Superior temporal gyrus (tissue), 1 donor: ENCODE results near the gene GATA5.
A peak's percentile ranks its signal among the peaks of the same experiment; 100 is the strongest.

ENCODE experiments used
- DNase-seq: peaks from one replicate; pipeline ENCODE4 v3.0.0-alpha.2; 2016; ENCODE audit errors: extremely low spot score

GATA5 gene

GRCh38 chr20:62475772-62476055 is at the start of gene GATA5:
Gene GATA5, minus strand, starts transcription at chr20:62475995. Its CDS starts 474 bp downstream, at chr20:62475521.
- no peak for DNase-seq

- DNase-seq = no peak
Observed at GRCh38 chr20:62525014-62525413, 49.2 kb upstream of the GATA5 start.

DNA sequence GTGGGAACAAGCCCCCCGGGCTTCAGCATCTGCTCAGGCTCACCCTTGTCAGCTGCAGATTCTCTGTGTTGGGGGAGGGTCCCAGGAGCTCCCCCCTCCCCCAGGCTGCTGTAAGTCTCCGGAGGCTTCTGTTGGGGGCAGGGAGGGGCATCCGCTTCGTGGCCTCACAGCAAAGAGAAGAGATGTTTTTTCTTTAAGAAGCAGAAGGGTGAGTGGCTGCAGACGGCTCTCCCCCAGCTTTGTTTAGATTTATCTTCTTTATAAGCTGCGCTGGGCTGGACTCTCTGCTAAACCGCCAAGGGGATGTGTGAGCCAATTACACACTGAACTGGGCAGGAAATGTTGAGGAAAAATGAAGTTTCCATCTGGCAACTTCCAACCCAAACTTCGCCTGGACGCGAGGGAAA is 48.7 kb upstream of the GATA5 start:
- DNase-seq = no peak

- DNase-seq = no peak
Observed at GRCh38 chr20:62523473-62524203, 47.8 kb upstream of the GATA5 start.

- no peak for DNase-seq
Observed at GRCh38 chr20:62522748-62523396, 47.1 kb upstream of the GATA5 start.

- DNase-seq = no peak
Observed at GRCh38 chr20:62519826-62520225, 44.0 kb upstream of the GATA5 start.

GRCh38 chr20:62518911-62519310 is 43.1 kb upstream of the GATA5 start:
- DNase-seq = no peak

DNA sequence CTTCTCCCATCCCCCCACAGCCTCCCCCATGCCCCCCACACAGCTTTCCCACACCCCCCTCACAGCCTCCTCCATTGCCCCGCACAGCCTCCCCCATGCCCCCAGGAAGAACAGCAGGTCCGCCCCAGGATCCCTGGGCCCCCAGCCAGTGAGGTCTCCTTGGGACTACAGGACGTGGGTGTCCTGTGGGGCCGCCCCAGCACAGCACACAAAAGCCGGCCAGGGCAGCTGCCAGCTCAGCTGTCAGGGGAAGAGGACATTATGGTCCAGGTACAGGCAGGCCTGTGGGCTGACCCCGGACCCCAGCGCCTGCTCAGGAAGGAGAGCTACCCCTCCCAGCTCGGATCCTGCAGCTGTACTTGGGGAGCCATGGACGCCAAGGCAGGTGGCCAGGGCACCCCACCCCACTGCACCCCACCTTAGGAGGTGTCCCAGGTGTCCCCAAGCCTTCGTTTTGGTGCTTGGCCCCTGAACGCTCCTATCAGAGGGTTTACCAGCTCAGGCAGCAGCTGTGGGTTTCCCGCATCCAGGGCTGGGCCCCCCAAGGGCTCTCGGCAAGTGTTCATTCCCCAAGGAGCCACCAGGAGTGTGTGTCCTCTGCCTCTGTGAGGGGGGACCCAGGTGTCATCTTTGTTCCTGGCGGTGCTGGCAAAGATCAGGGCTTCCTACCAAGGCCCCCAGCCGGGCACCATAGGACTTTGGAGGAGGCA is 42.3 kb upstream of the GATA5 start:
- DNase-seq = no peak

DNA sequence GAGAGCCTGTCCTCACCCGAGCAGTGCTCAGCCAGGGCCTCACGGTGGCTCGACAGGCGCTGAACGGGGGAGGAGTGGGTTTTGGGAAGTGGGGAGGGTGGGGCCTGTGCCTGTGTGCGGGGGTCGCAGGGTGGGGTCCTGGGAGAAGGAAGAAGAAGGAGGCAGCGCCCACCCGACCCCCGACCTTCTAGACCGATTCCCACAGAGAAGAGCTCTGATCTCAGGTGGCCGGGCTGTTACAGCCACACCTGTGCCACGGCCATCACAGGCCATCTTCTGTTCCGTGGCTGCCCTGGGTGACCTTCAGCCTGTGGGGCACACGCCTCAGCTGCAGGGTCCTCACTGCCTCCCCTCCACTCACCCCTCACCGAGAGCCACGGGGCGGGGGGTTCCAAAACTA is 41.4 kb upstream of the GATA5 start:
- DNase-seq = no peak

- no peak for DNase-seq
Observed at GRCh38 chr20:62516338-62516737, 40.5 kb upstream of the GATA5 start.

GRCh38 chr20:62515826-62516225 is 40.0 kb upstream of the GATA5 start:
- no peak for DNase-seq

DNA sequence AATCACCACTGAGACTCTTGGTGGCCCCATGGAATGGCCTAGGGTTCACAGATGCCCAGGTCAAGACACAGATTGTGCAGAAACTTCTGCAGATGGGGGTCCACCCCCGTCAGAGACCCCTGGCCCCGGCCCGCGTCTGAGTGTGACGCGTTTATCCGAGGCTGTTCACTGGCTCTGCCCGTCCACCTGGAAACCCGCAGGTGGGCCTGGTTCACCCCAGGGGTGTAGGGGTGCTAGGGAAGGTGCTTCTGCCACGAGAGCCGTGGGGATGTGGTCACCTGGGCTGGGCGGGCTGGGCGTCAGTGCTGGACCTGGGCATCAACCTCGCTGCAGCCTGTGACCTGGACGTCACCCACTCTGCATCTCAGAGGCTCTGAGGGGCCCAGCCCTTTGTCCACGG is 39.5 kb upstream of the GATA5 start:
- DNase-seq = no peak

- no peak for DNase-seq
Observed at GRCh38 chr20:62513991-62514390, 38.2 kb upstream of the GATA5 start.

DNA sequence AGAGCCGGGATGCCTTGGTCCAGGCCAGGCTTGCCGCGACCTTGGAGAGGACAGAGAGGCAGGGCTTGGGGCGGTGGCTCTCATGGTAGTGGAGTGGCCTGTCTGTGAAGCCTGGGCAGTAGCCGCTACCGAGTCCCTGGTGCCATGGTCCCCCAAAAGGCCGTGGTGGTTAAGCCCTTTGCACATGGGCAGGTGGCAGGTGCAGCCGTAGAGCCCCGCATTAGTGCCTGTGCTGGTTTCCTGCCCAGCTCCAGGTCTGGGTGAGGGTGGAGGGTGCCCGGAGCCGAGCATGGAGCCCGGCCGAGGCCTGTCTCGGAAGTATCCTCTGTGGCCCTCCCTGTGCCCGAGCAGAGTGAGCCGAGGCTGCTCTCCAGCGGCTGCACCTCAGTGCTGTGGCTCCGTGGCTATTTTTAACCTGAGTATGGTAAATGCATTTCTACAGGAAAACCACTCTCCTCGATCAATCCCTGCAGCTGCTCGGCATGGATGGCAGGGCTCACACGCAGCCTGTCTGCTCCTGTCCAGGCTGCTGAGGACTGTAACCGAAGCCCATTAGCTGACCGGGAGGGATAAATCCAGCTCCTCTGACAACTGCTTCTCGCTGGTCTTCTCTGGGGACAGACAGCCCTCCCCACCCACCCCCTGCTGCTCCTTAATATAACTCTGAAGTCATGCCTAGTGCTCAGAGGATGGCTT is 36.3 kb upstream of the GATA5 start:
- DNase-seq = peak; percentile 25

- DNase-seq = no peak
Observed at GRCh38 chr20:62511300-62511914, 35.6 kb upstream of the GATA5 start.

DNA sequence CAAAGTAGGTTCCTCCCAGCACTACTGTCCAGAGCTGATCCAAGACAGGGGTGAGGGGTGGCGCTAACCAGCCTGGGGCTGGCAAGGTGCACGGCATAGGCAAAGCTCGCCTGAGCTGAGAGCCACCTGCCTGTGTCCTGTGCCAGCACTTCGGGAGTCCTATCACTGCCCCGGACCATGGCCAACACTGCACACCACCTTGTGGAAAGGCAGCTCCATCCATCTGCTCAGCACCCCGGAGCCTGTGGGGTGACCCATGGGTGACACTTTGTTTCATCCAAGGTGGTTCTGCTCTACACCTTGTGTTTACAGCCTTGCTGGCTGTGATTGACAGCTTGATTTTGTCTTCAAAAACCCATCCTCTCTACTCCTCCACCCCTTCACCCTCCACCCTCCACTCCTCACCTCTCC is 32.9 kb upstream of the GATA5 start:
- DNase-seq = no peak

DNA sequence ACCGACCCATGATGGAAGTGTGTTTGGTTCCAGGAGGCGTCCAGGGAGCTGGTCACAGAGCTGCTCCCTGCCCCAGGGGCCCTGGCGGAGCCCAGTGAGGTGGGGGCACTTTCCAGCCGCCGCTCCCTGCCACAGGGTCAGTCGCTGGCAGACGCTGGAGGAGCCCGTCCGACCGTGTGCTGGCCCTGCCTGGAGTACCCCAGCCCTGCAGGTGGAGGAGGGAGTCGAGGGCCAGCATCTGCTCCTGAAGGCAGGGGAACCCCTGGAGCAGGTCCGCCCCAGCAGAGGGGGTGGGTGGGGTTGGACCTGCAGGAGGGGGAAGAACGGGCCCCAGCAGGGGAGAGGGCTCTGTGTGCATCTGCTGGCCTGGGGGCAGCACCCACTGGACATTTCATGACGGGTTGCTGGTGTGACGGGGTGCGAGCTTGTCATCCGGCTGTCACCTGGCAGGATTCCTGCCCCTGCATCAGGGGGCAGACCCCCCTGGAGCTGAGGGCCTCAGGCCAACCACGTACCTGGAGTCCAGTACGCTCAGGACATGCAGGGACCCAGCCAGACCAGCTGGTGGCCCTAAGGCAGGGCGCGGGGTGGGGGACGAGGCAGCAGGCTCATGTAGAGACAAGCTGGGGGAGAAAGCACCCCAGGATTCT is 32.3 kb upstream of the GATA5 start:
- DNase-seq = no peak

GRCh38 chr20:62507323-62507722 is 31.5 kb upstream of the GATA5 start:
- no peak for DNase-seq

- no peak for DNase-seq
Observed at GRCh38 chr20:62506791-62507190, 31.0 kb upstream of the GATA5 start.

- no peak for DNase-seq
Observed at GRCh38 chr20:62506087-62506486, 30.3 kb upstream of the GATA5 start.

DNA sequence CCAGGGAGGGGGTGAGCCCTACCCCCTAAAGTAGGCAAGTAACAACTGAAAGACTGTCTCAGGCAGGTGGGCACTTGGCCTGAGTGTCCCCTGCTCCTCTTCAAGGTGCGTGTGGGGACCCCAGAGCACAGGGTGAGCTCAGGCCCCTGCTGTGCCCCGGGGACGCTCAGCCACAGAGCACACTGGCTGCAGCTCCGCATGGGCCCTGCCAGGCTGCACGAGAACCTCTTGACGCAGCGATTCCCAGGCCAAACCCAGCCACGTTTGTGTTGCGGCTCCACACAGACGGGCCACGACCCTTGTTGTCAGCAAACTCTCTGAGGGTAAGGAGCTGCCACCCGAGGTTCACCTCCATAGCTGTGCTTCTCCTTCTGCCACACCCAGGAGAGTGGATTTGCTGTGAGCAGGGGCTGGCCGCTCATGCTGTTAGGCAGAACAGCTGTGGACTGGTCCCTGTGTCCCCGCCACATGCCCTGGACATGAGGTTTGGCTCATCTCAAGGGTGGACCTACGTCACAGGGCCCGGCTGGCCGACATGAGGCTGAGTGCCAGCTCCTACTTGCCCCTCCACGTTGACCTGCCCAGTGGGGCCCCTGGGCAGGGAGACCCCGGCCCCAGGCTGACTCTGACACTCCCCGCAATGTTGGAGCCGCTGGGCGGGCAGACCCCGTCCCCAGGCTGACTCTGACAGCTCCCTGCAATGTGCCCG is 29.7 kb upstream of the GATA5 start:
- DNase-seq = no peak
